Measurements from ENCODE around the gene BBS4. TPM values are rescaled to one million over a fixed set of nuclear protein-coding genes. Genes with fewer than 3 reads are reported as not detected.
"Not testable (repeated sequence)": the region's sequence is repeated elsewhere in the genome, so short reads cannot be mapped to it uniquely, and the experiment has no call there.

The BBS4 gene
- total RNA-seq, 1 donor from 2014 or later = 17.7 TPM

DNA sequence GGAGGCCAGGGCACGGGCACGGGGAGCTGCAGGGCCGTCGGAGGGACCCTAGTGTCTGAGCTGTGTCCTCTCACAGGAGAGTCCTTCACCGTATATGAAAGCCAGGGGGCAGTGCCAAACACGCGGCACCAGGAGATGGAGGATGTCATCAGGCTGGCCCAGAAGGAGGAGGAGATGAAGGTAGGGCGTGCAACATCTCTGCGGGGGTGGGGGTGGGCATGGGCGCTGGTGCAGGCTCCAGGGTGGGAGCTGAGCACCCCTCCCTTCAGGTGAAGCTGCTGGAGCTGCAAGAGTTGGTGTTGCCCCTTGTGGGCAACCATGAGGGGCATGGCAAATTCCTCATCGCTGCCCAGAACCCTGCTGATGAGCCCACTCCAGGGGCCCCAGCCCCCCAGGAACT is 20.3 kb upstream of the BBS4 start:
- H3K4me3 Mint-ChIP-seq (ENCODE audit: unreplicated experiment); H3K9me3 Mint-ChIP-seq (ENCODE audit: unreplicated experiment); H3K27ac Mint-ChIP-seq (ENCODE audit: unreplicated experiment); H3K4me1 Mint-ChIP-seq (ENCODE audit: low read depth, unreplicated experiment); H3K36me3 Mint-ChIP-seq (ENCODE audit: unreplicated experiment); DNase-seq; H3K27me3 Mint-ChIP-seq (ENCODE audit: unreplicated experiment): not testable (repeated sequence)

DNA sequence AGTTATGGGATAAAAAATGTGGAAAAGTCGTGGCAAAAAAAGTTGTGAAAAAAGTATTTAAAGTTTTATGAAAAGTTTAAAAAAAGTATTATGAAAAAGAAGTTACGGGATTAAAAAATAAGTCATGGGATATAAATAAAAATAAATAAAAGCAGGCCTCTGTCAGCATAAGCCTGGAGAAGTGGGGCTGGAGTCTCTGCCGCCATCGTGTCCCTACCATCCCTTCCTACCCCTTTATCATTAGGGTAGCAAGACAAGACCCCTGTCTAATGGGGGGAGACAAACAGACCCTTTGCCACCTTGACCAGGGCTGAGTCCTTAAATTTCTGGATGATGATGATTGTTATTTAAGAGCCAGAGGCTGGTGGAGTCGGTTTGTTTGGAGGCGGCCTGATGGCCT is 16.2 kb upstream of the BBS4 start:
- DNase-seq; H3K36me3 Mint-ChIP-seq (ENCODE audit: unreplicated experiment); H3K4me1 Mint-ChIP-seq (ENCODE audit: low read depth, unreplicated experiment); H3K27me3 Mint-ChIP-seq (ENCODE audit: unreplicated experiment); H3K4me3 Mint-ChIP-seq (ENCODE audit: unreplicated experiment); H3K27ac Mint-ChIP-seq (ENCODE audit: unreplicated experiment); H3K9me3 Mint-ChIP-seq (ENCODE audit: unreplicated experiment): not testable (repeated sequence)

DNA sequence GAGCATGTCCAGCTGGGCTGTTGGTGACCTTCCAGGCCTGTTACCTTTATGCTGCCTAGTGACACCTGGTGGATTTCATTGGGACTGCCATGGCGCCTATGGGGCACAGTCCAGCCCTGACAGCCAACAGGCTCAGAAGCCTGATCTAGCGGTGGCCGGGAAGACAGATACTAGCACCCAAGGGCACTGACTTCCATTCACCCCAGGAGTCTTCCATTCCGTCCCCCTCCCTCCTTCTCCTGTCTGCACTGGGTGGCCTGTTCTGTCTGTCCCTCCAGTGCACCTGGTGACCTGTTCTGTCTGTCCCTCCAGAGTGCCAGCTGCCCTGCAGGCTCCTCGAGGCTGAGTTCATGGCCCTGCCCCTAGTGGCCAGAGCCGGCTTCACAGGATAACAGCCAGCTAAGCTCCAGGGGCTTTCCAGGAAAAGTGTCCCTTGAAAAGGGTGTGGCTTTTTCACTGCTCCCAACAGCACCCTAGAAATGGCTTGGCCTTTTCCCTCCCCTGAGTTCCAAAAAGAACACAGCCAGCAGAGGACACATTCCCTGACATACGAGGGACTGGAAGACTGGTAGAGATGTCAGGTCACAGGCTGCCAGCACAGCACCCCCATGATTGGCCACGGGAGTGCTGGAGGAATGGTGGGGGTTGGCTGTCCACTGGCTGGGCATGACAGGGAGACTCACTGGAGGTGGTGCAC is 15.2 kb upstream of the BBS4 start:
- TF ChIP-seq, protein P1, sequence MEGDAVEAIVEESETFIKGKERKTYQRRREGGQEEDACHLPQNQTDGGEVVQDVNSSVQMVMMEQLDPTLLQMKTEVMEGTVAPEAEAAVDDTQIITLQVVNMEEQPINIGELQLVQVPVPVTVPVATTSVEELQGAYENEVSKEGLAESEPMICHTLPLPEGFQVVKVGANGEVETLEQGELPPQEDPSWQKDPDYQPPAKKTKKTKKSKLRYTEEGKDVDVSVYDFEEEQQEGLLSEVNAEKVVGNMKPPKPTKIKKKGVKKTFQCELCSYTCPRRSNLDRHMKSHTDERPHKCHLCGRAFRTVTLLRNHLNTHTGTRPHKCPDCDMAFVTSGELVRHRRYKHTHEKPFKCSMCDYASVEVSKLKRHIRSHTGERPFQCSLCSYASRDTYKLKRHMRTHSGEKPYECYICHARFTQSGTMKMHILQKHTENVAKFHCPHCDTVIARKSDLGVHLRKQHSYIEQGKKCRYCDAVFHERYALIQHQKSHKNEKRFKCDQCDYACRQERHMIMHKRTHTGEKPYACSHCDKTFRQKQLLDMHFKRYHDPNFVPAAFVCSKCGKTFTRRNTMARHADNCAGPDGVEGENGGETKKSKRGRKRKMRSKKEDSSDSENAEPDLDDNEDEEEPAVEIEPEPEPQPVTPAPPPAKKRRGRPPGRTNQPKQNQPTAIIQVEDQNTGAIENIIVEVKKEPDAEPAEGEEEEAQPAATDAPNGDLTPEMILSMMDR (IDR thresholded peaks at IDR 0.05; ENCODE audit: partially characterized antibody, unreplicated experiment) = peak; percentile 86
- peak overlapping the region; percentile 88 for H3K4me3 Mint-ChIP-seq (ENCODE audit: unreplicated experiment)
- H3K9me3 Mint-ChIP-seq (ENCODE audit: unreplicated experiment); H3K36me3 Mint-ChIP-seq (ENCODE audit: unreplicated experiment); H3K4me1 Mint-ChIP-seq (ENCODE audit: low read depth, unreplicated experiment); H3K27me3 Mint-ChIP-seq (ENCODE audit: unreplicated experiment): not testable (repeated sequence)
- peak; percentile 92 for DNase-seq
- H3K27ac Mint-ChIP-seq (ENCODE audit: unreplicated experiment) = peak overlapping the region; percentile 90

DNA sequence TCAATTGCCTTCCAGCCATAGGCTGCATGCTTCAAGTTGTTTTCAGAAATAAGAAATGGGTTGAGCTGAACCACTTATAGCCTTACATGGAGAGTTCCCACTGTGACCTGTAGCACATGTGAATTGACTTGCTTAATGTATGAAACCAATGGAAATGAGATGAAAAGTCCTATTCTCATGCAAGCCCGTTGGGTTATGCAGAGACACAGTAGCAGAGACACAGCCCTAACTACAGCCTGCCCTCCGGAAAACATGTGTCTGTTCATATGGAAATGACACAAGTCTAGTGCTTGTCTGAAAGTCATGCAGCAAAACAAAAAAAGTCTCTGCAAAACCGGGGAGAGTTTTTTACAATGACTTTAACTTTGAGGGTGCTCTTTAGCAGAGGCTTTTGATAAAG is 14.5 kb upstream of the BBS4 start:
- TF ChIP-seq, protein P1 (IDR thresholded peaks at IDR 0.05; ENCODE audit: partially characterized antibody, unreplicated experiment) = no peak
- H3K4me3 Mint-ChIP-seq (ENCODE audit: unreplicated experiment) = no peak overlapping the region
- no peaks in the 10 kb centered on the region for H3K36me3 Mint-ChIP-seq (ENCODE audit: unreplicated experiment)
- no peak for DNase-seq
- H3K4me1 Mint-ChIP-seq (ENCODE audit: low read depth, unreplicated experiment) = no peaks in the 10 kb centered on the region
- no peaks in the 10 kb centered on the region for H3K9me3 Mint-ChIP-seq (ENCODE audit: unreplicated experiment)
- no peak overlapping the region for H3K27ac Mint-ChIP-seq (ENCODE audit: unreplicated experiment)
- H3K27me3 Mint-ChIP-seq (ENCODE audit: unreplicated experiment) = peaks cover 2% of the 10 kb centered on the region

DNA sequence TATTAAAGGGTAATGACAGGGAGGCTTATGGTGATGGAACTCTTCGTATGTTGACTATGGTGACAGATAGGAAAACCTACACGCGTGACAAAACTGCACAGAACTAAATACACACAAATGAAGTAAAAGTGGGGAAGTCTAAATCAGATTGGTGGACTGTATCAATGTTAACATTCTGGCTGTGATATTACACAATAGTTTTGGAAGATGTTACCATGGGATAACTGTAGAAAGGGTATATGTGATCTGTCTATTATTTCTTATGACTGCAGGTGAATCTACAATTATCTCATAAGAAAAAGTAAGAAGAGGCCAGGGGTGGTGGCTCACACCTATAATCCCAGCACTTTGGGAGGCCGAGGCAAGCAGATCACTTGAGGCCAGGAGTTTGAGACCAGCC is 9.2 kb upstream of the BBS4 start:
- H3K9me3 Mint-ChIP-seq (ENCODE audit: unreplicated experiment) = no peaks in the 10 kb centered on the region
- no peaks in the 10 kb centered on the region for H3K4me1 Mint-ChIP-seq (ENCODE audit: low read depth, unreplicated experiment)
- no peak for DNase-seq
- no peak overlapping the region for H3K4me3 Mint-ChIP-seq (ENCODE audit: unreplicated experiment)
- peaks cover 2% of the 10 kb centered on the region for H3K27me3 Mint-ChIP-seq (ENCODE audit: unreplicated experiment)
- H3K27ac Mint-ChIP-seq (ENCODE audit: unreplicated experiment) = no peak overlapping the region
- TF ChIP-seq, protein P1 (IDR thresholded peaks at IDR 0.05; ENCODE audit: partially characterized antibody, unreplicated experiment) = no peak
- H3K36me3 Mint-ChIP-seq (ENCODE audit: unreplicated experiment) = no peaks in the 10 kb centered on the region

DNA sequence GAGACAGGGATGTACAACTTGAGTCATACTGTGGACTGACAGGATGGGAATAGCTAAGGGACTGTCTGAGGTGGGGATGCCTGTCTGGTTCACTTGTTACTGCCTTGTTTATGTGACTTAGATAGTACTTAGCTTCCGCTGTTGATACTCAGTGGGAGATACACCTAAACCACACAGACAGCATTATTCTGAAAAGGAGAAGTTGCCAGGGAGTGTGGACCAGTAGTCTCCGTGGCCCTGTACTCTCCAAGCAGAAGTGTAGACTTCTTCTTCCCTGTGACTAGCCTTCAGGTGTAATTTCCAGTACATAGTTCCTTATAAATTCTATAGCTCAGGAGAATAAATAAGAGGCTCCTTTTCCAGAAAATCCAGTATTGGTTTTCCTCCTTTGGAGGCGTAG is 5.1 kb upstream of the BBS4 start:
- no peak overlapping the region for H3K4me3 Mint-ChIP-seq (ENCODE audit: unreplicated experiment)

More for the DNA sequence above, 5.1 kb upstream of the BBS4 start:
- H3K36me3 Mint-ChIP-seq (ENCODE audit: unreplicated experiment) = no peaks in the 10 kb centered on the region
- no peaks in the 10 kb centered on the region for H3K9me3 Mint-ChIP-seq (ENCODE audit: unreplicated experiment)
- peaks cover 3% of the 10 kb centered on the region for H3K4me1 Mint-ChIP-seq (ENCODE audit: low read depth, unreplicated experiment)
- no peak overlapping the region for H3K27ac Mint-ChIP-seq (ENCODE audit: unreplicated experiment)
- no peak for DNase-seq
- no peaks in the 10 kb centered on the region for H3K27me3 Mint-ChIP-seq (ENCODE audit: unreplicated experiment)
- TF ChIP-seq, protein P1 (IDR thresholded peaks at IDR 0.05; ENCODE audit: partially characterized antibody, unreplicated experiment) = no peak
